OCI-LY1 (cell line): ENCODE data around the gene PER2.

ENCODE experiments used
- CTCF ChIP-seq: fragments of 200-600 bp; sonication (generic), shearing (Covaris generic); IDR thresholded peaks from 2 replicates; pipeline ENCODE4 v1.5.1; 2017; ENCODE audit warnings: mild to moderate bottlenecking, antibody characterized with exemption, low read length, moderate library complexity, mixed read lengths
- EZH2 ChIP-seq: fragments of 200-600 bp; sonication (generic), shearing (Covaris generic); IDR thresholded peaks from 2 replicates; pipeline ENCODE4 v1.8.0; 2017; ENCODE audit warnings: borderline replicate concordance, mixed run types, mild to moderate bottlenecking, antibody characterized with exemption, low read length, moderate library complexity, mixed read lengths

GRCh38 chr2:238286095-238286494 is 2.3 kb downstream of the PER2 start:
- TF ChIP-seq CTCF, result no peak
- no peak for TF ChIP-seq EZH2
